Stimulated activated naive B cell treated with anti-CD40 and anti-IgM and Interleukin-4, amounts not matched to agents 10 μg/mL and 1 μg/mL and 100 μg/mL, for 72 hours (primary cell): ENCODE results near the gene FER1L5.

ENCODE experiments used
- ATAC-seq, 2 donors: fragments of 150-1000 bp; cut with Tn5 transposase; replicated peaks; 2 replicates each; pipeline ENCODE4 v1.10.0; 2021; ENCODE audit warnings: moderate library complexity in 1 of 2
- DNase-seq: peaks from one replicate; pipeline ENCODE4 v3.0.0; 2021
- H3K27ac Mint-ChIP-seq: one replicate; pipeline ENCODE4 v1.8.0; 2022; ENCODE audit warnings: mild to moderate bottlenecking, mixed read lengths
- H3K27me3 Mint-ChIP-seq, 2 donors: one replicate each; pipeline ENCODE4 v1.8.0; 2022; ENCODE audit warnings: mixed read lengths in 2 of 2
- H3K36me3 Mint-ChIP-seq, 2 donors: one replicate each; pipeline ENCODE4 v1.8.0; 2022; ENCODE audit warnings: mixed read lengths in 2 of 2, mild to moderate bottlenecking in 1 of 2
- H3K4me1 Mint-ChIP-seq, 2 donors: one replicate each; pipeline ENCODE4 v1.8.0; 2022; ENCODE audit warnings: mixed read lengths in 2 of 2, mild to moderate bottlenecking in 1 of 2
- H3K4me3 Mint-ChIP-seq, 2 donors: one replicate each; pipeline ENCODE4 v1.8.0; 2022; ENCODE audit warnings: mild to moderate bottlenecking in 2 of 2, mixed read lengths in 2 of 2, moderate library complexity in 1 of 2
- H3K9me3 Mint-ChIP-seq, 2 donors: one replicate each; pipeline ENCODE4 v1.8.0; 2022; ENCODE audit warnings: mixed read lengths in 2 of 2, mild to moderate bottlenecking in 1 of 2

The FER1L5 gene

DNA sequence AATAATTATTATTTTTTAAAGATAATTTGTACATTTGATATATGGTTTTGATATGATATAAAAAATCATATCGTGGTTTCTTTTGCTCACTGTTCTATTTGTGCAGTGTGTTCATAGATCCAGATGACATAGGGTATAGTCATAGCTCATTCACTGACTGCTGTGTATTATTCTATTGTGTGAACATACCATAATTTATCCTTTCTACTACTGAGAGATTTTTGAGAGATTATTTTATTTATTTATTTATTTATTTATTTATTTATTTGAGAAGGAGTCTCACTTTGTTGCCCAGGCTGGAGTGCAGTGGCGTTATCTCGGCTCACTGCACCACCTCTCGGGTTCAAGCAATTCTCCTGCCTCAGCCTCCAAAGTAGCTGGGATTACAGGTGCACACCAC lies 39.0 kb downstream of the FER1L5 start:
- Mint-ChIP-seq H3K27me3 (peaks cover 5 to 27% of the 10 kb centered on the region in 2 donors), H3K4me1 (no peaks in the 10 kb centered on the region), H3K27ac (no peak overlapping the region), H3K4me3 (no peak overlapping the region), H3K36me3 (no peaks in the 10 kb centered on the region), H3K9me3 (no peaks in the 10 kb centered on the region)
- DNase-seq (no peak), ATAC-seq (no peak)

DNA sequence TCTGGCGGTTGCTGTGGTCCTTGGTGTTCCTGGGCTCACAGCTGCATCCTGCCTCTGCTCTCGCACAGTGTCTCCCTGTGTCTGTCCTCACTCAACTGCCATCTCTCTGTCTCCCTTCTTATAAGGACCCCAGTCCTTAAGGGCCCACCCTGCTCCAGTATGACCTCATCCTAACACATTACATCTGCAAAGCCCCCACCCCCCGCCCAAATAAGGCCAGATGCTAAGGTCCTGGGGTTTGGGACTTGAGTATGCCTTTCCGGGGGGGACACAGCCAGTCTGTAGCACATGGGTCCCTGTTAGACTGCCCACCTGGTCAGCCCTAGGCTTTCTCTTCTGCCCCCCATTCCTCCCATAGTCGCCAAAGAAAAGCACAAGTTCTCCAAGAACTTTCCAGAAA lies 40.7 kb downstream of the FER1L5 start:
- Mint-ChIP-seq H3K4me3 (no peak overlapping the region), H3K36me3 (no peaks in the 10 kb centered on the region), H3K4me1 (no peaks in the 10 kb centered on the region), H3K9me3 (no peaks in the 10 kb centered on the region), H3K27me3 (peaks cover 12 to 27% of the 10 kb centered on the region in 2 donors), H3K27ac (no peak overlapping the region)
- ATAC-seq = no peak
- DNase-seq = no peak

- H3K27ac Mint-ChIP-seq = no peak overlapping the region
These were observed 41.6 kb downstream of the FER1L5 start for GRCh38 chr2:96683972-96684820.

DNA sequence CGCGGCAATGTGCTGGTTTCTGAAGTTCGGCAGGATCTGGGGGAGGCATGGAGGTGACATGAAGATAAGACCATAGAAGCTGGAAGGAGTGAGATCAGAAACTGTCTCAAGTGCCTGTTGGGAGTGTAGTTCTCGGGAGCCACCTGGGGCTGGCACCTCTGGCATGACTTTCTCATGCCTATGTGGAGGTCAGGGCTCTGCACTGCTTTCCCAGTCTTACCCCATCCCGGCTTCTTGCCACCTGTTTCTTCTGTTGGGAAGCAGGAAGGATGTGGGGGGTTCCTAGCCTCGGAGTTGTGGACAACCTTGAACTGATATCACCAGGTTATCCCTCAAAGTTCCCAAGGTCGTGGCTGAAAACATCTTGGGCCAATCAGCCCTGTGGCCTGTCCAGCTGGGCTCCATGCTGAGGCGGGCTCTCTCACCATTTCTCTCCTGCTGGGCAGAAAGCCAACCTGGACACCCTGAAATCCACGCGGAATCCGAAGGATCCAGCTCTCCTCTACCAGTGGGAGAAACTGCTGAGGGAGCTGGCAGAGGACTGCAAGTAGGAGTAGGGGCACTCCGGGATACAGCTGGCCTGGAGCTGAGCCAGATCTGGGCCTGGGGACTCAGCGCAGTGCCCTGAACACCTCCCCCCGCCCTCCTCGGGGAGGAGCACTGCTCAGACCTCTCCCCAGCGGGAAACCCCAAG lies 42.5 kb downstream of the FER1L5 start:
- no peaks in the 10 kb centered on the region for H3K36me3 Mint-ChIP-seq
- H3K27ac Mint-ChIP-seq = no peak overlapping the region
- DNase-seq (no peak), ATAC-seq (no peak)
- H3K9me3 Mint-ChIP-seq = no peaks in the 10 kb centered on the region
- H3K27me3 Mint-ChIP-seq = peaks cover 12 to 22% of the 10 kb centered on the region in 2 donors
- H3K4me3 Mint-ChIP-seq = no peak overlapping the region
- H3K4me1 Mint-ChIP-seq = no peaks in the 10 kb centered on the region

More at GRCh38 chr2:96683972-96684820, 41.6 kb downstream of the FER1L5 start:
- no peaks in the 10 kb centered on the region for H3K36me3 Mint-ChIP-seq
- no peaks in the 10 kb centered on the region for H3K9me3 Mint-ChIP-seq
- ATAC-seq (no peak), DNase-seq (no peak)
- H3K27me3 Mint-ChIP-seq = peaks cover 12 to 27% of the 10 kb centered on the region in 2 donors
- H3K4me3 Mint-ChIP-seq = no peak overlapping the region
- no peaks in the 10 kb centered on the region for H3K4me1 Mint-ChIP-seq

GRCh38 chr2:96685577-96686459 lies 43.3 kb downstream of the FER1L5 start:
- ATAC-seq (no peak), DNase-seq (no peak)
- Mint-ChIP-seq H3K4me1 (no peaks in the 10 kb centered on the region), H3K36me3 (no peaks in the 10 kb centered on the region), H3K4me3 (no peak overlapping the region), H3K27me3 (peaks cover 12 to 22% of the 10 kb centered on the region in 2 donors), H3K9me3 (no peaks in the 10 kb centered on the region), H3K27ac (no peak overlapping the region)

DNA sequence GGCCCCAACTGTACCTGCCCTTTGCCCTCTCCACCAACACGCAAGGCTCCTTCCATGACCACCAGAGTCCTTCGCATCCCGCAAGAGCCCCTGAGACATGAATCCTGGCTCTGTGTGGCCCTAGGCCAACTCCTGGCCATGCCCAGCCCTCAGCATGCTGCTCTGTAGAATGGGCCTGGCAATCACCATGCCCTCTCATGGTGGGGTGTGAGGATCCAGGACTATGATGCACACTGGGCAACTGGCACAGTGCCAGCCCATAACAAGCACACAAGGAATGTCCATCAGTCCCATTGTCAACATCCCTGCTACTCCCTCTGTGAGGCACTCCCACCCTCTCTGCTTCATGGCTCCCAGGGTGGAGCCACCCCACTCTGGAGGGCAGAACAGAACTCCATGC lies 44.7 kb downstream of the FER1L5 start:
- no peak for DNase-seq
- no peaks in the 10 kb centered on the region for H3K4me1 Mint-ChIP-seq
- H3K9me3 Mint-ChIP-seq = no peaks in the 10 kb centered on the region
- no peaks in the 10 kb centered on the region for H3K36me3 Mint-ChIP-seq
- ATAC-seq = no peak
- no peak overlapping the region for H3K27ac Mint-ChIP-seq
- peaks cover 12 to 22% of the 10 kb centered on the region in 2 donors for H3K27me3 Mint-ChIP-seq
- H3K4me3 Mint-ChIP-seq = no peak overlapping the region

DNA sequence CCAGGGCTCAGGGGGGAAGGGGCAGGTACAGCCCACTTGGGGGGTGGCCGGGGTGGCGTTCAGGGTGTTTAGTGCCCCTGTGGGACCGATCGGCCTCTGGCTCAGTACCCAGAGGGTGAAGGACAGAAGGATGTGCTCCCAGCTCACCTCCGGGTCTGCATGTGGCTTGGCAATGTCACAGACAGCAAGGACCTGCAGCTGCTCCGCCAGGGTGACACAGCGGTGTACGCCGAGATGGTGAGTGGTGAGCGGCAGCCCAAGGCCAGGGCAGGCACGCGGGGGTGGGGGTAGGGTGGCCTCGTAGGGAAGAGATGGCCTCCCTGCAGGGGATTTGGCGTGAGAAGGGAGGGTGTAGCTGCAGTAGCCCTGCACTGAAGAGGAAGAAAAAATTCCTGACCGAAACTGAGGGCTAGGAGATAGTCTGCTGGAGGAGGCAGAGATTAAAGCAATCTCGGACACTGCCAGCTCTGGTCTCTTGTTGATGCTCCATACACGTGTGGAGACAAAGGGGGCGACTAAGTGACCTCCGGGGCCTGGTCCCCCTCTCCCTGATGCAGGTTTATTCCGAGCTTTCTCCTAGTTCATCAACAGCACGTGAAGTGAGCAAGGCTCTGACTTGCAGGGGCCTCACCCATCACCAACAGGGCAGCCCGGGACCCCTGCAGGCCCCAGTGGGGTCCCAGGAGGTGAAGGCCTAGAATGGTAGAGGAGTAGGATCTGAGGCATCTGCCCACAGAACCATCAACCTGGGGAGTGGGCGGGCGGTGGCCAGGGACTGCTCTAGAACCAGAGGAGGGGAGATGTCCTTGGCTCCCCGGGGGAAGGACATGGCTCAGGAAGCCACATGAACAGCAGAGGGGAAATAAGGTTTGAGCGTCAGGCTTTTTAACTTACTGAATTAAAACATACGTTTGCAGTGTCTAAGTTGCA lies 45.4 kb downstream of the FER1L5 start:
- no peaks in the 10 kb centered on the region for H3K4me1 Mint-ChIP-seq
- H3K27ac Mint-ChIP-seq = no peak overlapping the region
- ATAC-seq = no peak
- no peaks in the 10 kb centered on the region for H3K9me3 Mint-ChIP-seq
- H3K27me3 Mint-ChIP-seq = peaks cover 12 to 21% of the 10 kb centered on the region in 2 donors
- no peak overlapping the region for H3K4me3 Mint-ChIP-seq
- DNase-seq = no peak
- no peaks in the 10 kb centered on the region for H3K36me3 Mint-ChIP-seq

DNA sequence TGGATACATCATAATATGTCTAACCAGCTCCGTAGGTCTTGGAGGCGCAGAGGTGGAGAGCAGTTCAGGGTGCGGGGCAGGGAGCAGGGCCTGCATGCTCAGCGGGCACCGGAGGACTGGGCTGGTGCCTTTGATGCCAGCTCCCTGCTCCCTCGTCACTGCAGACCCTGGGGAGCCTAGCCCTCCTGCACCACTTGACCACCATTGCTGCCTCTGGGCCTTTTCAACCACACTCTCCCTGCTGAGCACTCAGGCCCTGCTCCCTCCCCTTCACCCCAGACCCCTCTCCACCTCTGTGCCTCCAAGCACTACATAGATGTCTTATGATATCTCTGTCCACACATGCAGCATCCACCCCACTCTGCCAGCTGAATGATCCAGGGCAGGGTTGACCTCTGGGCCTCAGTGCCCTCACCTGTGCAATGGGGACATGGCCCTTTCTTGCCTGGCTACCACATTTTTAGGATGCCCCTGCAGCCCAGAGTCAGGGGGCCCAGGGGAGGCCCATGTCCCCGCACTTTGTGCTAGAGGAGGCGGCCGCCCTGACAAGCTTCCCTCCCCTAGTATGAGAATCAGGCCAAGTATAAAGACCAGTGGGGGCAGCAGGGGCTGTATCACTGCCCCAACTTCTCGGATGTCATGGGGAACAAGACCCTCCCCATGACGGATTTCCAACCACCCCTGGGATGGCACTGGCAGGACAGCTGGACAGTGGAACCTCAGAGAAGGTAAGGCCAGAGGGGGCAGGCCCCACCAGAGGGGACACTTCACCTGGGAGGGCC lies 46.3 kb downstream of the FER1L5 start:
- H3K36me3 Mint-ChIP-seq = no peaks in the 10 kb centered on the region
- ATAC-seq (no peak), DNase-seq (no peak)
- peaks cover 12 to 17% of the 10 kb centered on the region in 2 donors for H3K27me3 Mint-ChIP-seq
- no peak overlapping the region for H3K27ac Mint-ChIP-seq
- no peak overlapping the region for H3K4me3 Mint-ChIP-seq
- H3K4me1 Mint-ChIP-seq = no peaks in the 10 kb centered on the region
- H3K9me3 Mint-ChIP-seq = no peaks in the 10 kb centered on the region

DNA sequence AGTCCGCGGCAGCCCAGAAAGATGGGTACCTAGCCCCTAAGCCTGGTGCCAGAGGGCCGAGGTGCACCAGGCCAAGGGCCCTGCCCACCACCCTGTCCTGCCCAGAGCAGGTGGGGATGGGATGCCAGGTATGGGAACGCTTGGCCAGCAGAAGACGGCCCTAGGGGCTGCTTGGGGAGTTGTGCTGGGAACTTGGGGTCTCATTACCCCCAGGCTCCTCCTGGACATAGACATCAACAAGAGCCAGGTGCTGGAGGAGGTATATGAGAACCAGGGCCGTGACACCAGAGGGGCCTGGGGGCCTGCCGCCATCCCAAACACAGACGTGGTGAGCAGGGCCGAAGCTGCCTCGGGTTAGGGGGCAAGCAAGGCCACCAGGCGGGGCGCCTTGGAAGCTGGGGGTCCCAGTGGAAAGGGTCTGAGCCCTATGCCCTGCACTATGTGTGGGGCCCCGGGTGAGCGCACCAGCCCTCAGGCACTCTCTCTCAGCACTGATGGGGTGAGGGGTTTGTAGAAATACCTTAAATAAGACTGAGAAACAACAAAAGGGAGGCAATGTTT lies 46.9 kb downstream of the FER1L5 start:
- no peak overlapping the region for H3K4me3 Mint-ChIP-seq
- DNase-seq (no peak), ATAC-seq (no peak)
- no peaks in the 10 kb centered on the region for H3K4me1 Mint-ChIP-seq
- no peak overlapping the region for H3K27ac Mint-ChIP-seq
- H3K36me3 Mint-ChIP-seq = peaks cover 0 to 1% of the 10 kb centered on the region in 2 donors
- peaks cover 10 to 14% of the 10 kb centered on the region in 2 donors for H3K27me3 Mint-ChIP-seq
- H3K9me3 Mint-ChIP-seq = no peaks in the 10 kb centered on the region

DNA sequence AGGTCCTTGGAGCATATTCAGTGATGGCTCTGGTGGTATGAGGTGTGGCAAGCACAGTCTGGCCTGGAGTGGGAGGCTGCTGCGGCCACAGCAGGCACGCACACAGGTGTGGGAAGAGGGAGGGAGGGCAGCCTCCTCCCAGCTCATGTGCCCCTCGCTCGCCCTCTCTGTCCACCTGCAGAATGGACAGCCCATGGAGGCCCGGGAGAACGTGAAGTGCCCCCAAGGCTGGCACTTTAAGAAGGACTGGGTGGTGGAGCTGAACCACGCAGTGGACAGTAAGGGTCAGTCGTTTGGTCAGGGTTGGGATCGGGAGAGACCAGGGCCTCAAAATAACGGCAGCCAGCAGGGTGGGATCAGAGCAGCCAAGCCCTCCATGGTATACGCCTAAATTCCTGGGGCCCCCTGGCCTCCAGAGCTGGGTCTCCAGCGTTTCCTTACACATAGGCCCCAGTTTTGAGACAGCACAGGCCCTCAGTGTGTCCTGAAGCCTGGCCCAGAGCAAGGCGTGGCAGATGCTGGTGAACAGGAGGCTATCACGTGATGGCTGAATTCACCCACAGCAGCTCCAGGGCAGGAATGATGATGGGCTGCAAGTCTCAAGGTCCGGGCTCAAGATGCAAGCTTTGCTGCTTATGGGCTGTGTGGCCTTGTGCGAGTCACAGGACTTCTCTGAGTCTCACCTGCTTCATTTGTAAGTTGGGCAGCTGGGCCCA lies 47.9 kb downstream of the FER1L5 start:
- Mint-ChIP-seq H3K9me3 (no peaks in the 10 kb centered on the region), H3K27ac (no peak overlapping the region), H3K4me1 (no peaks in the 10 kb centered on the region), H3K4me3 (no peak overlapping the region), H3K36me3 (peaks cover 0 to 1% of the 10 kb centered on the region in 2 donors), H3K27me3 (peaks cover 7 to 8% of the 10 kb centered on the region in 2 donors)
- DNase-seq (no peak), ATAC-seq (no peak)

DNA sequence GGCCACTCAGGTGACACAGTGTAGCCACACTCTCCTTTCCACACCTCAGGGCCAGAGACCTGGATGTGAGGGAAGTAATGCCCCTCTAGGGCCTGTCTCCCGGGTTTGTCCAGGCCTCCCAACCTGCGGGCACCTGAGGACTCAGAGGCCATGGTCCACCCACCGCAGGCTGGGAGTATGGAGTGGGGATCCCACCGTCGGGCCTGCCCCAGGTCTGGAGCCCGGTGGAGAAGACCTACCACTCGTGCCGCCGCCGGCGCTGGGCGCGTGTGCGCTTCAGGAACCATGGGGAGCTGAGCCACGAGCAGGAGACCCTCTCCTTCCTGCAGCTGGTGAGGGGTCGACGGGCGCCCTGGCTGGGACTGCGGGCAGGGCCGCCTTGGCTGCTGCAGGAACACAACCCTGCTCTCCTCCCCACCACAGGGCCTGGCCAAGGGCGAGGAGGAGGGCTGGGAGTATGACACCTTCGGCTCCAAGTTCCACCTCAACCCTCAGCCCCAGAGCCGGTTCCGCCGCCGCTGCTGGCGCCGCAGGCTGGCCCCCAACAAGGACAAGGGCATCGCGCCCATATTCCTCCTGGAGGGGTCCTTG lies 48.6 kb downstream of the FER1L5 start:
- no peaks in the 10 kb centered on the region for H3K9me3 Mint-ChIP-seq
- peaks cover 2 to 7% of the 10 kb centered on the region in 2 donors for H3K27me3 Mint-ChIP-seq
- peaks cover 0 to 1% of the 10 kb centered on the region in 2 donors for H3K36me3 Mint-ChIP-seq
- H3K4me1 Mint-ChIP-seq = no peaks in the 10 kb centered on the region
- no peak overlapping the region for H3K27ac Mint-ChIP-seq
- ATAC-seq (no peak), DNase-seq (no peak)
- no peak overlapping the region for H3K4me3 Mint-ChIP-seq
